Renal pelvis (tissue), 4 donors: ENCODE results near the gene KRT71. TPM values are rescaled to one million over a fixed set of nuclear protein-coding genes. Genes with fewer than 3 reads are reported as not detected.

ENCODE experiments used
- DNase-seq: peaks from one replicate; pipeline ENCODE4 v3.0.0-alpha.2; 2013
- polyA plus RNA-seq, 3 donors: library from polyadenylated mRNA; unstranded; fragments of 120-200 nt; gene quantifications; one replicate each; pipeline ENCODE4 v1.2.1, GENCODE V29; 2013; ENCODE audit not compliant: insufficient read length in 3 of 3

Gene KRT71
- polyA plus RNA-seq, 3 donors: not detected

DNA sequence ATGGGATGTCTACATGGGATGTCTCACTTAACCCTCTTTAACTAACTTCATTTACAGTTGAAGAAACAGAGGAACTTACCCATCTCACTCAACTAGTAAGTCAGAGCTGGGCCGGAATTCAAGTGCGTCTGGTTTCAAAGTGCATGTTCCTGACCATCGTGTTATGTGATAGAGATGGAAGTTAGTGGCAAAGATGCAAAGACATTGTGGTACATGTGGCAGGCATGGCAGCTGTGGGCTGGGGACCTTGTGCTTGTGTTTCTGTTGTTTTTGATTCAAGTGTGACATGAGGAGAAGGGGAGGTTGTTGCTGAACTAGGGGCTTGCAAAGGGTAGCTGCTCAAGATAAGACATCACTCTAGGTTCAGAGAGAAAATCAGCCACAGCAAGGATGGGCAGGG lies 23.0 kb upstream of the KRT71 start:
- no peak for DNase-seq

DNA sequence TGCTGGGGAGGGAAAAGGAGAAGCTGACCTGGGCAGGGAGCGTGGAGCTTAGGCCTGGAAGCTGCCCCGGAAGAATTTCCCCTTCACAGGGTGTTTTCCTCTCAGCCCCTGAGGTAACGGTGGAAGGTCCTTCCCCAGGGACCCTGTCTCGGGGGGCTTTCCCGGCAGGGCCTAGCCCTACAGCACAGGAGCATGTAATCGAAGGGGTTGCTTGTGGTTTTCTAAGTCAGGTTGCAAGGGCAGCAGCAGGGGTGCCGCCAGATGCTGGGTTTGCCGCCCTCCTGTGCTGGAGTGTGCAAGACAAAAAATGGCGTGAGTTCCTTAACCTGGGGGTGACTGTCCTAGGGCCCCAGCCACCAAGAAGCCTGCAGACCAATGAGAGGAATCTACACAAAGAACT lies 22.3 kb upstream of the KRT71 start:
- DNase-seq: no peak

DNA sequence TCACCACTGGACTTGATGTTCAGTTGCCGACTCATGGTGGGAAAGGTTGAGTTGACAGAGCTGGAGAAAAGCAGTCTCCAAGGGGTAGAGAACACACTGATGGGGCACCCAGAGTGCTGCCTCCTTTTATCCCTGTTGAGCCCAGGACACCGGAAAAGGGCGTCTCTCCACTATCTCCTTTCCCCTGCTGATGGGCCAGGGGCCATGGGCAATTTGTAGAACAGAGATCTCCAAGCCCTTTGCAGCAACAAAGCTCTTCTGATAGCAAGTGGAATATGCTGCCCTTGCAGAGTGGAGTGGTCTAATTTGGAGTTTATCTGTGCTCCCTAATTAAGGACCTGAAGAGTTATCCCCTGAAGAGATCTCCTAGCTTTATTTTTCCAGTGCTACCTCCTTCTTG lies 20.8 kb upstream of the KRT71 start, which contains the start of gene KRT74:
KRT74 (minus strand) TSS at position 101 of the 400 bp plus-strand sequence; CDS start at position 35, 66 bp downstream.
- DNase-seq: no peak

DNA sequence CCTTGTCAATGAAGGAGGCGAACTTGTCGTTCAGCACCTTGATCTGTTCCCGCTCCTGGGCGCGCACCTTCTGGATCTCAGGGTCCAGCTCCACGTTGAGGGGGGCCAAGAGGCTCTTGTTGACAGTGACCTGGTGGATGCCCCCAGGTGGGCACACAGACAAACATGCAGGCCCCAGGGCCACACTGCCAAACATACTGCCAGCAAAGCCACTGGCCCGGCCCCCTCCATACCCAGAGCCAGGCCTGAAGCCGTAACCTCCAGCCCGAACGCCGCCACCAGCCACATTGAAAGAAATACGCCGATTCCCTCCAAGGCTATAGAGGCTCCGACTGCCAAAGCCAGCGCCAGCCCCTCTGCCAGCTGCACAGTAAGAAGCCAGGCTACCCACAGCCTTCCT lies 20.4 kb upstream of the KRT71 start:
- DNase-seq: no peak

DNA sequence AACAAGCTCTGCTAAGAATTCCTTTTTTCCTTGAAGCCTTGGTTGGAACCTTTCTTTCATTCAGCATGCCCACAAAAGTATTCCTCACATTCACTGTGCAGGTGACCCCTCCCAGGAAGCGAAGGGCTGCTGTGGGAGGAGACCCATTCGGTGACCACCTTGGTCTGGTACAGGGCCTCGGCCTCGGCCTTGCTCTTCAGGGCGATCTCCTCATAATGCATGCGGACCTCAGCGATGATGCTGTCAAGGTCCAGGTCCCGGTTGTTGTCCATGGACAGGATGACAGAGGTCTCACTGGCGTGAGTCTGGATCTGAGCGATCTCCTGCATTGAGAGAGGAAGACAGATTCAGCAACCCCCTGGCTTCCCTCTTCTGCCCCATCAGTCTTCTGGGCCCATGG lies 17.6 kb upstream of the KRT71 start:
- no peak for DNase-seq

DNA sequence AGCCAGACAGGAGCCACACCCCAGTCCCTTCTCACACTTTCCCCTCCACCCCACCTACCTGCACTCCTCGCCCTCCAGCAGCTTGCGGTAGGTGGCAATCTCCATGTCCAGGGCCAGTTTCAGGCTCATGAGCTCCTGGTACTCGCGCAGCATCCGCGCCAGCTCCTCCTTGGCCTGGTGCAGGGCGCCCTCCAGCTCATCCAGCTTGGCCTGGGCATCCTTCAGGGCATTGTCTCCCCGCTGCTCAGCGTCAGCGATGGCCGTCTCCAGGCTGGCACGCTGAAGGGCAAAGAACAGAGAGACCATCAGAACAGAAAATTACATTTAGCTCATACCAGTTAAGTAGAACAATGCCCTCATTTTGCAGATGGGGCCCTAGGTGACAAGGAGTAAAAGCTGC lies 15.2 kb upstream of the KRT71 start:
- DNase-seq: no peak

DNA sequence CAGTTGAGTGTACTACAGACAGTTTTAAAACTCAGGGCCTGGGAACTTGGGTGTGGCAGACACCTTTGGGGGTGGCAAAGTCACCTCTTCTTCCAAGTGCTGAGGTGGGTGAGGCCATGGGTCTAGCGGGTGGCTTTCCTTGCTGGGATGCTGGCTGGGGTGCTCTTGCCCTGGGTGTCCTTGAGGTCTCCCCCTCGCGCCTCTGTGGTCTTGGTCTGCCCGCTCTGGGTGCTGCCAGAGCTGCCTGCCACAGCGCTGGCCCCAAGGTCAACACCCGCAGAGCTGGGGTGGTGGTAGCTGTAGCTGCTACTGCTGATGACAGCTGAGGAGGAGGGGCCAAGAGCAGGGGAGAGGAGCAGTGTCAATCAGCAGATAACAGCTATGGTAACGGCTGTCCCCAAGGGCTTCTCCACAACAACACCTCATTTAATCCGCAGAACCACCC lies 13.9 kb upstream of the KRT71 start:
- no peak for DNase-seq

DNA sequence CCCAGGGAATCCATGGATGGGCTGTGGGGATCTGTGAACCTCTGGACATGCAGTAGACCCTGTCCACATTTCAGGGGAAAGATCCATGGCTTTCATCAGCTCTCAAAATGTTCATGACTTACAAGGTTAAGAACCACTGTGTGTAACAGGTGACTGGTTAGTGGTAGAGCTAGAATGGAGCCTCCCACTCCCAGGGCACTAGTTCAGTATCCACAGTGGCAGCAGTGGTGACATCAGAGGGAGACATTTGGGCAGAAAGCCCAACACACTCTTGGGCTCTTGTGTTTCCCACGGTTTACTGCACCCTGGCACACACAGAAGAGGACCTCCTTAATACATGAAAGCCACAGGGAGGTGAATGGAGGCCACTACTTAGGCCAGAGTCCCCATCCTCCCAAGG lies 11.6 kb upstream of the KRT71 start:
- DNase-seq: no peak

DNA sequence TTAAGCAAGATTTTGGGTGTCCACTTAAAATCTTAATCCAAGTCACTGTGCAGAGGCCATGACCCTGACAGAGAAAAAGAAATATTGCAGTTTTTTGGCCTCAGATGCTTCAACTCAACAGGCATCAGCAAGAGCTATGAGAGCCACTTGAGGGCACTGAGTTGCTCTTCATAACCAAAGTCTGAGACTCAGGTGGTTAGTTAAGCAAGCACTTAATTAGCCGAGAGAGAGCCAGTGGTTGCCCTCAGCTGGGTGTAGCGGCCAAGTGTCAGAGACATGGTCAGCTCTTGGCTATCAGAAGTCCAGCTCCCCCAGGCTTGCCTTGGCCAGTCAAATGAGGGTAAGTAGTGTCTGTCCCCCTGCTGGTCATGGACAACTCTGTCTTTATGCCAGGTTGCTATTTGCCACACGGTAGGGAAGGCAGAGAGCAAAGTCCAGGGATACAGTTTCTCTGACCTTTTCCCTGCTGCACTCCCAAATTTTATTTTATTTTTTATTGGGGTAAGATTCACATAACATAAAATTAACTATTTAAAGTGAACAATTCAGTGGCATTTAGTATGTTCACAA lies 9.0 kb upstream of the KRT71 start:
- no peak for DNase-seq

DNA sequence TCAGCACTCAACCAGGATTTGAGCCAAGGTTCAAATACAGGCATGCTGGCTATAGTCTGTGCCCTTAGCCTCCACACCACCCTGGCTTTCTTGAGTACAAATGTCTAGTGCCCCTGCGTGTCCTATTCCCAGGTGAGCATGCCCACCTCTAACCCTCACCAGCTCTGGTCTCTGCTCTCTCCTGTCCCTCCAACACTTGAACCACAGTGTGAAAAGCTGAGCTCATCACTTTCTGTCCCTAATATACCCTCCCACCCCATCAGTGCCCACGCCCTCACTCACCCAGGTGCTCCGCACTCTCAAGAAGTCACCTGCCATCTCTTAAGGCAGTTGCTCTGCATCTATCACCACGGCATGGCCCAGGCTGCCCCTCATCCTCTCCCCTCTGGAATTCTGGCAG lies 7.0 kb upstream of the KRT71 start:
- DNase-seq: no peak

DNA sequence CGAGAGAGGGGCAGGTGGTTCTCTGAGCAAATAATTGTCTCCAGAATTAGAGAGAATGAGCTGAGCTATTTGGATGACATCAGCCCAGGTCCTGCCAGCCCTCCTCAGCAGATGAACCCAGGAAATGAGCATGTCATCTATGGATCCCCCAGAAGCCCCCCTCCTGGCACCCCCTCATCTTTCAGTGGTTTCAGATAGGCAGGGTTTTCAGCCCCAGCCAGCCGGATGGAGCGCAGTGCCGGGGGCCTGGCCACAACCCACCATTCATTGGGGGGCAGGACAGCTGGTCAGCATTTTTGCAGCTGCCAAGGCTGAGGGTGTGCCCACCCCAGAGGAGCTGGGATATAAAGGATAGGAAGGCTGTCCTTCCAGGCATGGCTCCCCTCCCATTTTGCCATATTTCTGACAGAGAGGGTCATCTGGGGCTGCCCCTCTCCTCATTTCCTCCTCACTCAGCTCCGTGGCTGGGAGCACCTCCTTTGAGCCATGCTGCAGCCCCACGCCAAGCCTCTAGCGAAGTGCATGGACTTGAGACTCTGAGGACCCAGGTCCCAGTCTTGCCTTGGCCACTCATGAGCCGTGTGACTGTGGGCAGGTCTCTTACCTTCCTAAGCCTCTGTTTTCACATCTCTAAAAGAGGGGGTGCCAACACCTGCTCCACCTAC lies 6.0 kb upstream of the KRT71 start:
- DNase-seq: no peak

DNA sequence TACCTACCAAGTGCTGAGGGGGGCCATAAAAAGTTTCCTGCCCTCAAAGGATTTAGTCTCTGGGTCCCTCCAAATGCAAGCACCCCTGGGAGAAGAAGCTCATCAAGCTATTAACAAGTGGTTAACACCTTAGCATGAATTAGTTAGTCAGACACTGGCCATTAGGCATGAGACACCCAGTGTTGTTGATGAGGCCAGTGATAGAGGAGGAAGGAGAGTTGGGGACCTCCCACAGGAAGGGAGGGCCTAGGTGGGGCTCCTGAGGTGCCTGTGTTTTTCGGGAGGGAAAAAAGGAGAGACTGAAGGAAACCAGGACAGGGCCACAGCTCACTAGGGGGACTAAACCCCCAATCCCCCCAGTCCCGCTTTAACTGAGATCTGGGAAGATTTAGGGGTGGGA lies 4.5 kb upstream of the KRT71 start:
- DNase-seq: no peak

DNA sequence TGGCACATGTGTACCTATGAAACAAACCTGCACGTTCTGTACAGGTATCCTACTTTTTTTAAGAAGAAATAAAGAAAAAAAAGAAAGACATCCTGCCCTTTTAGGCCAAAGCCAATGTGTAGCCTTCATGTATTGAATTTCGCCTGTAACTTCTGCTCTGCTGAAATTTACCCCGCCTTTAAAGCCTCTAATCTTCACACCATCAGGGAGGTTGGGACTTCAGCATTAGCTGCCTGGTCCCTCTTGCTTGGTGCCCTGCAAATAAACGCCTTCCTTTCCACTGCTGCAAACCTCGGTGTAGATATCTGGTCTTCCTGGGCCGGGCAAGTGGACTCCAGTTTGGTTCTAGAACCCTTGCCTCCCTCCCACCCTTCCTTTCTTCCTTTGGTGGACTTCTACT lies 2.6 kb upstream of the KRT71 start:
- no peak for DNase-seq

DNA sequence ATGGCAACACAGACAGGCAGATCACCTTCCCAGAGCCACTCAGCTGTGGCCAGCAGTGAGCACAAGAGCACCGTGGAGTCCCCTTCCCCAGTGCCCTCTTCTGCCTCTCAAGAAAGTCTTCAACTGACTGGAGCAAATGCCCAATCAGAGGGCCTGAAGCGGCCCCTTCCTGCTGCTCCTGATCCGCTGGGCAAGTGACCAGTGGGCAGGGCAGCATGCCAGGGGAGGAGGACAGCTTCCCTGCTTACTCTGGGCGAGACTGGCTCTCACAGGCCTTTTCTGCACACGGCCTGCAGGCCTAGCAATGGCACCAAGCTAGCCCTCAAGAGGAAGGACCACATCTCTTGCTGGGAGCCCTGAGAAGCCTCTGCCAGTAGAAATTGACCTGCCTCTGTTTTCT lies 890 bp downstream of the KRT71 start:
- DNase-seq: no peak

DNA sequence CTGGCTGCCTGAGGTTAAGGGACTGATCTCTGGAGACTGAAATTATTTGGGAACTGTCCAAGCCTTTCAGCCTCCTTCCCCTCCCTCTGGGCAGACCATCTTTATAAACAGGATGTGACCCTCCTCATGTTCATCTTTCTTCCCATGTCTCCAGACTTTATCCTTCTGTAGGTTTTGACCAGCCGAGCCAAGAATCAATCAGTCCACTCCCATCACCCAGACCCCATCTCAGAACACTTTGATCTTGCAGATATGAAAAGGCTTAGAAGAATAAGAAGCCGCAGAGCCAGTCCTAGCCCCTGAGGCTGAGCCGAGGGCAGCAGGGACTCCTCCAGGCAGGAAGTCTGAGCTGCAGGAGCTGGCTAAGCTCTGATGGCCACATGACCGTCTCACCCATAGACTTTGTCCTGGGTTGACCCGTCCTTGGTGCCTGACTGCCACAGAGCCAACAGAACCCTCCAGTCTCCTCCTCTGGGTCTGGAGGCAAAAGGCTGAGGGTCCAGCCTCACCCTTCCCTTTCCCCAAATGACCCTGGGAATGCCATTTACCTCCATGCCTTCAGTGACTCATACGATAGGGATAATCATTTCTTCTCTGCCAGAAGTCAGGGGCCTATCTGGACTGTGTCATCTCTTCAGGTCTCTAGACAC lies 1.6 kb downstream of the KRT71 start:
- no peak for DNase-seq

DNA sequence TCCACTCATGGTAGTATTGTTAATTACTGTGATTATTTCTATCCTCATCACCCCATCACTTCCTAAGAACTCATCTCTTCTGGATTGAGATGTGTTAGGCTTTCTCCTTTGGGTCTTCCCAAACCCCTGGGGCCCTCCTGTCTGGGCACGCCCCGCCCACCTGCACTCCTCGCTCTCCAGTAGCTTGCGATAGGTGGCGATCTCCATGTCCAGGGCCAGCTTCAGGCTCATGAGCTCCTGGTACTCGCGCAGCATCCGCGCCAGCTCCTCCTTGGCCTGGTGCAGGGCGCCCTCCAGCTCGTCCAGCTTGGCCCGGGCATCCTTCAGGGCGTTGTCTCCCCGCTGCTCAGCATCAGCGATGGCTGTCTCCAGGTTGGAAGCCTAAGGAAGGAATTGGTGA lies 6.8 kb downstream of the KRT71 start:
- no peak for DNase-seq

DNA sequence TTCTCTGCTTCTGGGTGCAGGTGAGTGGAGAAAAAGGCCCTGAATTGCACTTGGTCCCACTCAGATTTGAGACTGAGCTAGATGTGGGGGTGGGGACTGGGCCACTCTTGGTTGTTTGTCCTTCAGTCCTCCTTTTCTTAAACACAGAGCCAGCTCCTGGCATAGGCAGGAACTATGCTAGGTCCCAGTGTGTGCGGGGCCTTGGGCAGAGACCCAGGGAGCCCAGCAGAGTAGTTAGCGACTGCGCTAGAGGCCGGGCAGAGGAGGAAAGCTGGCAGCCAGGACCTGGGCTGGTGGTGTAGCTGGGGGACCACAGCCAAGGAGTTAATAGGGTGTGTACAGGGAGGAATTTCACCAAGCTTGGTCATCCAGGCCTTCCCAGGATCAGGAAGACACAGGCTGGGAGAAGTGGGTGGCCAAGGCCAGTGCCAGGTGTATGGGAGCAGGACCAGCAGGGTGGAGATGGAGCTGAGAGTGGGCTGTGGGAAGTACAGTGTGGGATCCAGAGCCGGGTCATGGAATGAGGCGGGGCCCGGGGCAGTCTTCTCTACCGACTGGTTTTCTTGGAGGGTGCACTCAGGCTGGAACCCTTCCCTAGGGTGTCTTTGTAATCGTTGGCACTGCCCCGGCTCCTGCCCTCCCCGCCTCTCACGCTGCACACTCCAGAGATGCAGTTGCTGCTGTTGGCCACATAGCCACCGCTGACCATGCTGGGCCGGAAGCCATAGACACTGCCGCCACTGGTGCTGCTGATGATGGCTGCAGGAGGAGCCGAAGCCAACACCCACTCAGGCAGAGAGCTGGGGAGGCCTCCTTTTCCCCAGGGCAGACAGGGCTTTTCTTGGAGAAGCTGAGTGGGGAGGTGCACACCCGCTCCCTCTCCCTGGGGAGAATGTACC lies 8.7 kb downstream of the KRT71 start:
- no peak for DNase-seq

DNA sequence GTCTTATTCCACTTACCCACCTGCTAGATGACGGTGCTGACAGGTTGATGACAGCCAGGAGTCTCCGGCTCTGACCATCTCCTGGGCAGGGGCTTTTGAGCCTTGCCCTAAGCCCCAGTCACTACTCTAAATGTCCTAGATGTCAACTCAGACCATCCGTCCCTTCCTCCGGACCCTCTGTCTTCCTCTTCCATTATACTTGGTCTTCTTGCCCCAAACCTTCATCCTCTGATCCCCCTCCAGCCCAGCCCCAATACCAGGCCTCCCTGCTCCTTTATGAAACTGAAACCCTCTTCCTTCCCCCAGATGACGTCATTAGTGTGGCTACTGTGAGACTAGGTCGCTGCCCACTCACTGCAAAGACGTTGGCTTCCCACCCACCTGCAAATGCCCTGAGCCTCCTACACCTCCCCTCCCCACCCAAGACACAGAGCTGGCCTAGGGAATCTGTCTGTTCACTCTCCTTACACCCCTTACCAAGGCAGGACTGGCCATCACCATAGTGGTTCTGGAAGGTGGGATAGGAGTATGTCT lies 10.1 kb downstream of the KRT71 start:
- DNase-seq: no peak

DNA sequence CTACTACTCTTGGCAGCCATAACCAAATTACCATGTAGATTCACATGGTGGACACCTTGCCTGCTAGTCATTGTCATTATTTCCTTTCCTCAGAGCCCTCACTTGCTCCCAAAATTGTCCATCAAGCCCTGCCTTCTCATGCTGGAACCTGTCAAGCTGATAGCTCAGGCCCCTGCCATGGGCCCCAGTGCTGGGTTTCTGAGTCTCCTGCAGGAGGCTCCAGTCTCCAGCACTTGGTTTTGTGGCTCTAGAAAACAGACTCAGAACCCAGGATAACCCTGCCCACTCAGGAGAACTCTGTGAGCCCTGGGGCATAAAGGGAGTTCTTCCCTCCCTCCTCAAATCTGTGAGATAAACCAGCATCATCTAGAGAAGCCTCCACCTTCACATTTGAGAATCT lies 10.8 kb downstream of the KRT71 start:
- no peak for DNase-seq

DNA sequence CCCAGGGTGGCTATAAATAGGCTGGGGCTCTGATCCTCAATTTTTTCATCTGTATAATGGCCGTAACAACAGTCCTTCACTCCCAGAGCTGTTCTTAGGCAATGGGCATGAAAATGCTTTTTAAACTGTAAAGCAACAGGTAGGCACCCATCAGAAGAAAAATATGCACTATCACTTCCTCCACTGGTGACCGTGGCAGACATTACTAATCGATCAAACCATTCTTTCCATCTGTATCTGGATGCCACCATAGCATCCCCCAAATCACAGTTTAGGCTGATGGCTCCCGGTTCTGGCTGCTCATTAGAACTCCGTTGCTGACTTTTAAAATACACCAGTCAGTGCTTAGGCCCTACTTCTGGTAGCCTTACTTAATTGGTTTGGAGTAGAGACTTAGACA lies 11.2 kb downstream of the KRT71 start:
- no peak for DNase-seq

DNA sequence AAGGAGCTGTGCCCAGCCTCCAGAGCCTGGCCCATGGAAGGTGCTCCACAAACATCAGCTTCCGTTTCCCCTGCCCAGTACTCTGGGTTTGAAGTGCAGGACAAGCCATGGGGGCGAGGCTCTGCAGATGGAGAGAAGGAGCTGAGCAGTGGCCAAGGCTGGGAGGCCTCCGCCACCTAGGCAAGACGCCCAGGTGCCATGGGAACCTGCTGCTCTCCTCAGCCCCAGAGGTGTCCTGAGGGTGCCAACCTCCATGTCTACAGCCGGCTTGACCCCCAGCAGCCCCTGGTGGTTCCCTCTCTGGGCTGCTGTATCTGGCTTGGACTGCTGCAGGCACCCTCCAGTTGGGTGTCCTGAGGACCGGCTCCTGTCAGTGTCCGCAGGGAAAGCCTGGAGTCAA lies 12.4 kb downstream of the KRT71 start:
- DNase-seq: no peak

DNA sequence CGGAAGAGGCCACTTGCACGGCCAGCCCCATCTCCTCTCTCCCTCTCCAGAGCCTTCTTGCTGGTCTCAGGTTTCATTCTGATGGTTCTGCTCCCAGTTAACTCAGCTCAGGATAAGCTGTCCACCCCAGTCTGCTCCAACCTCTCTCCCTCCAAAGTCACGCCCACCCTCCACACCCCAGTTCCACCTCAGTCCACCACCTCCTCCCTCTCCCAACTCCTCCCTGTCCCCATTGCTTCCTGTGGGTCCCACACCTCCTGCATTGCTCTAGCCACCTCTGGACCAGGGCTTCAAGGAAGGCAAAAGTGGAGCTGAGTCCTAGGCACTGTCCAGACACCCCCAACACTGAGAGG lies 13.1 kb downstream of the KRT71 start:
- DNase-seq: no peak
